A549 (cell line): ENCODE results near the gene SLC28A1. TPM values are rescaled to one million over a fixed set of nuclear protein-coding genes. Genes with fewer than 3 reads are reported as not detected.

Experiments used
- ATAC-seq, 2 experiments: fragments of 200-7000 bp in 1 of 2; fragments of >200 bp in 1 of 2; cut with Nextera tagmentation in 1 of 2; cut with Tn5 transposase in 1 of 2; 3 replicates each; pipeline versions ENCODE4 v1.8.0 to v1.9.1; 2018 to 2020; ENCODE audit warnings: mild to moderate bottlenecking in 1 of 2, moderate library complexity in 1 of 2
- CTCF ChIA-PET: fragments of 300-600 bp; sonication (Branson Sonifier 250); formaldehyde crosslinking; extraction: SDS; loops from one replicate; lab custom pipeline; 2021; ENCODE audit warnings: antibody characterized with exemption, inconsistent platforms; lab: Yijun Ruan, JAX
- POLR2A ChIA-PET: fragments of 350-600 bp; formaldehyde crosslinking; extraction: SDS; loops from one replicate; lab custom pipeline; 2021; ENCODE audit warnings: antibody characterized with exemption, inconsistent platforms; lab: Yijun Ruan, JAX
- DNase-seq, 2 experiments: peaks; one replicate each; pipeline versions ENCODE4 v3.0.0 to v3.0.0-alpha.2; 2011 to 2016; ENCODE audit warnings: low read depth in 1 of 2, low spot score in 1 of 2
- FAIRE-seq: peaks from 2 replicates; lab custom pipeline; 2011; peaks lifted over from hg19 to GRCh38; lab: Jason Lieb, UNC
- H3K27ac ChIP-seq, 2 experiments: fragments of >200 bp; sonication (Bioruptor Twin); formaldehyde crosslinking; 3 replicates each; pipeline ENCODE4 v1.5.1; 2016 to 2017
- H3K4me1 ChIP-seq: fragments of >200 bp; sonication (Bioruptor Twin); formaldehyde crosslinking; 3 replicates; pipeline ENCODE4 v1.6.1; 2016
- H3K4me2 ChIP-seq: fragments of >200 bp; sonication (Bioruptor Twin); formaldehyde crosslinking; 3 replicates; pipeline ENCODE4 v1.6.1; 2016
- H3K4me3 ChIP-seq: fragments of >200 bp; sonication (Bioruptor Twin); formaldehyde crosslinking; 3 replicates; pipeline ENCODE4 v1.5.1; 2016
- H3K9me3 ChIP-seq: fragments of >200 bp; sonication (Bioruptor Twin); formaldehyde crosslinking; 3 replicates; pipeline ENCODE4 v1.6.1; 2016
- BHLHE40 ChIP-seq: IDR thresholded peaks from 2 replicates; pipeline ENCODE4 v1.6.1; 2012; ENCODE audit warnings: low read depth, low read length, inconsistent platforms
- CHD2 ChIP-seq: fragments of 150-350 bp; IDR thresholded peaks from 2 replicates; pipeline ENCODE4 v1.6.1; 2014; ENCODE audit warnings: low read length; ENCODE audit not compliant: partially characterized antibody
- CHD4 ChIP-seq: fragments of 200-600 bp; sonication (generic); IDR thresholded peaks from 2 replicates; pipeline ENCODE4 v1.6.1; 2016; ENCODE audit warnings: antibody characterized with exemption, mild to moderate bottlenecking, borderline replicate concordance
- CTCF ChIP-seq: fragments of >200 bp; sonication (Bioruptor Twin); formaldehyde crosslinking; IDR thresholded peaks from 3 replicates; pipeline ENCODE4 v1.5.1; 2016
- EHMT2 ChIP-seq: fragments of 200-600 bp; sonication (generic); IDR thresholded peaks from 2 replicates; pipeline ENCODE4 v1.6.1; 2016; ENCODE audit warnings: antibody characterized with exemption, low read depth, mild to moderate bottlenecking, moderate library complexity
- ELK1 ChIP-seq: fragments of 150-350 bp; IDR thresholded peaks from 2 replicates; pipeline ENCODE4 v1.6.1; 2014; ENCODE audit warnings: low read depth, mild to moderate bottlenecking, low read length
- EP300 ChIP-seq, 2 experiments: fragments of >200 bp; sonication (Bioruptor Twin); formaldehyde crosslinking; IDR thresholded peaks; 2 replicates in 1 of 2; 3 replicates in 1 of 2; pipeline ENCODE4 v1.6.1; 2016 to 2017
- FOSB ChIP-seq: fragments of 250-450 bp; sonication (Bioruptor Pico); IDR thresholded peaks from 2 replicates; pipeline ENCODE4 v1.5.0; 2020; ENCODE audit warnings: mild to moderate bottlenecking, moderate library complexity
- FOSL2 ChIP-seq, 2 experiments: fragments of 450-650 bp in 1 of 2; fragments of >200 bp in 1 of 2; sonication (Bioruptor Twin) in 1 of 2; formaldehyde crosslinking; IDR thresholded peaks; 2 replicates each; pipeline versions ENCODE4 v1.5.0 to v1.6.1; 2016 to 2020; ENCODE audit warnings: mild to moderate bottlenecking in 1 of 2, moderate library complexity in 1 of 2
- FOXS1 ChIP-seq: fragments of 250-450 bp; sonication (Bioruptor Pico); IDR thresholded peaks from 2 replicates; pipeline ENCODE4 v1.5.0; 2020; ENCODE audit warnings: mild to moderate bottlenecking, moderate library complexity
- HDAC2 ChIP-seq: fragments of 200-600 bp; sonication (generic); IDR thresholded peaks from 2 replicates; pipeline ENCODE4 v1.6.1; 2016
- HES2 ChIP-seq: fragments of >200 bp; sonication (Bioruptor Twin); formaldehyde crosslinking; IDR thresholded peaks from 2 replicates; pipeline ENCODE4 v1.6.1; 2016
- HEYL ChIP-seq: fragments of 250-450 bp; sonication (Bioruptor Pico); IDR thresholded peaks from 2 replicates; pipeline ENCODE4 v1.8.0; 2021; ENCODE audit warnings: mild to moderate bottlenecking, moderate library complexity
- HMGXB4 ChIP-seq: fragments of 250-450 bp; sonication (Bioruptor Pico); IDR thresholded peaks from 2 replicates; pipeline ENCODE4 v1.5.0; 2021; ENCODE audit warnings: mild to moderate bottlenecking, moderate library complexity, borderline replicate concordance
- HOXA7 ChIP-seq: fragments of 250-450 bp; sonication (Bioruptor Pico); IDR thresholded peaks from 2 replicates; pipeline ENCODE4 v1.5.0; 2020; ENCODE audit warnings: mild to moderate bottlenecking, moderate library complexity
- HOXB5 ChIP-seq: fragments of 250-450 bp; sonication (Bioruptor Pico); IDR thresholded peaks from 2 replicates; pipeline ENCODE4 v1.5.0; 2020; ENCODE audit warnings: mild to moderate bottlenecking, moderate library complexity
- JUNB ChIP-seq: fragments of >200 bp; sonication (Bioruptor Twin); formaldehyde crosslinking; IDR thresholded peaks from 2 replicates; pipeline ENCODE4 v1.6.1; 2016
- MAFK ChIP-seq: fragments of 450-650 bp; IDR thresholded peaks from 2 replicates; pipeline ENCODE4 v1.6.1; 2014; ENCODE audit not compliant: partially characterized antibody
- MAX ChIP-seq: IDR thresholded peaks from 2 replicates; pipeline ENCODE4 v1.6.1; 2012
- MAZ ChIP-seq: fragments of 150-350 bp; IDR thresholded peaks from 2 replicates; pipeline ENCODE4 v1.6.1; 2014; ENCODE audit warnings: antibody characterized with exemption, low read depth, low read length, borderline replicate concordance
- NPAS2 ChIP-seq: fragments of 250-450 bp; sonication (Bioruptor Pico); IDR thresholded peaks from 2 replicates; pipeline ENCODE4 v1.8.0; 2022; ENCODE audit warnings: mild to moderate bottlenecking, moderate library complexity, borderline replicate concordance
- NR3C1 ChIP-seq: fragments of >200 bp; sonication (Bioruptor Twin); formaldehyde crosslinking; IDR thresholded peaks from 3 replicates; pipeline ENCODE4 v1.6.1; 2017
- PBX3 ChIP-seq: IDR thresholded peaks from 2 replicates; pipeline ENCODE4 v1.6.1; 2012
- POLR2AphosphoS2 ChIP-seq: conservative IDR thresholded peaks from 2 replicates; pipeline ENCODE4 v1.6.1; 2012; ENCODE audit warnings: low read length, improper control_type of control experiment, inconsistent platforms
- RARB ChIP-seq: fragments of 250-450 bp; sonication (Bioruptor Pico); IDR thresholded peaks from 2 replicates; pipeline ENCODE4 v1.8.0; 2021; ENCODE audit warnings: mild to moderate bottlenecking, moderate library complexity
- RCOR1 ChIP-seq: fragments of 150-350 bp; IDR thresholded peaks from 2 replicates; pipeline ENCODE4 v1.6.1; 2014; ENCODE audit warnings: antibody characterized with exemption, low read length, low read depth
- RFX5 ChIP-seq: fragments of 450-650 bp; IDR thresholded peaks from 2 replicates; pipeline ENCODE4 v1.7.1; 2014; ENCODE audit warnings: antibody characterized with exemption, mild to moderate bottlenecking, moderate library complexity
- RNF2 ChIP-seq: fragments of 200-600 bp; sonication (generic); IDR thresholded peaks from 2 replicates; pipeline ENCODE4 v1.6.1; 2016; ENCODE audit warnings: low read depth, mild to moderate bottlenecking, antibody characterized with exemption, moderate library complexity, borderline replicate concordance
- TFCP2L1 ChIP-seq: fragments of 250-450 bp; sonication (Bioruptor Pico); IDR thresholded peaks from 2 replicates; pipeline ENCODE4 v1.5.0; 2021; ENCODE audit warnings: mild to moderate bottlenecking
- USF2 ChIP-seq: fragments of 450-650 bp; IDR thresholded peaks from 2 replicates; pipeline ENCODE4 v1.6.1; 2014; ENCODE audit warnings: antibody characterized with exemption
- ZC3H11A ChIP-seq: fragments of 450-650 bp; IDR thresholded peaks from 2 replicates; pipeline ENCODE4 v1.6.1; 2014; ENCODE audit warnings: antibody characterized with exemption, mild to moderate bottlenecking
- ZSCAN20 ChIP-seq: fragments of 250-450 bp; sonication (Bioruptor Pico); IDR thresholded peaks from 2 replicates; pipeline ENCODE4 v1.8.0; 2022; ENCODE audit warnings: mild to moderate bottlenecking, moderate library complexity
- WGBS: methylation state at CpG from one replicate; pipeline ENCODE4 v1.1.6; 2017; ENCODE audit errors: missing lambda C conversion rate; 5-methylcytosine and 5-hydroxymethylcytosine counted together
- polyA plus RNA-seq, 4 experiments: library from polyadenylated mRNA; depleted of rRNA in 3 of 4; stranded (reverse); fragments of >200 nt; fragmentation: RNase III in 1 of 4; extraction: RNeasy Plus Mini Kit Qiagen cat#74134 plus additional on column Dnase treatment in 1 of 4; gene quantifications; 2 replicates in 3 of 4; 3 replicates in 1 of 4; pipeline ENCODE4 v1.2.3, GENCODE V29; 2011 to 2017

SLC28A1 gene
- polyA plus RNA-seq, 2 of the 4 experiments (the other 2 are of a cell fraction): 0.06 to 0.13 TPM

GRCh38 chr15:84911879-84912660 lies 27.6 kb downstream of the SLC28A1 start (continued):
- no peak for TF ChIP-seq NR3C1
- TF ChIP-seq HEYL (CRISPR knock-in tag): no peak
- TF ChIP-seq ZSCAN20 (CRISPR knock-in tag): no peak
- no peak for TF ChIP-seq HOXA7 (CRISPR knock-in tag)
- no peak for TF ChIP-seq HES2
- no peak for TF ChIP-seq FOXS1 (CRISPR knock-in tag)
- peak; percentile 82 for TF ChIP-seq MAX
- no peak for TF ChIP-seq FOSB
- no peak for TF ChIP-seq POLR2AphosphoS2
- TF ChIP-seq TFCP2L1: no peak
- TF ChIP-seq EHMT2: no peak
- no peak for TF ChIP-seq HDAC2
- peak; percentile 48; the same call in 1 of the 2 replicates for TF ChIP-seq FOSL2 (IDR thresholded peaks at IDR 0.05)
- peak; percentile 82 for TF ChIP-seq FOSL2 (CRISPR knock-in tag; IDR thresholded peaks at IDR 0.05)
- TF ChIP-seq RFX5: no peak
- TF ChIP-seq MAZ: no peak
- TF ChIP-seq CTCF: no peak
- no peak for TF ChIP-seq ELK1
- no peak for TF ChIP-seq NPAS2 (CRISPR knock-in tag)
- no peak for TF ChIP-seq USF2
- no peak for TF ChIP-seq RCOR1
- TF ChIP-seq RARB (CRISPR knock-in tag): no peak
- TF ChIP-seq MAFK: peak; percentile 63
- no peak for TF ChIP-seq ZC3H11A
- TF ChIP-seq CHD2: no peak
- peak; percentile 73 for TF ChIP-seq JUNB

- 93% methylated on average over 2 of the region's 2 CpGs for WGBS
- no peak for FAIRE-seq
- POLR2A ChIA-PET: interaction anchor here (1.3 kb wide), 1 partner anchor 197 kb away, joined by 4 read pairs; the partner anchor contains the start of gene SEC11A
- no peak for DNase-seq
- peak overlapping the region; percentile 78 for H3K4me2 ChIP-seq
- peaks cover 82% of the 10 kb centered on the region for H3K4me1 ChIP-seq
- no peak overlapping the region for H3K4me3 ChIP-seq
- CTCF ChIA-PET: interaction anchor here (0.5 to 13.2 kb wide), 10 partner anchors 8 to 314 kb away, joined by 3 to 137 read pairs (median 3); no protein-coding TSS in a partner anchor
- peak overlapping the region; percentile 83 to 88 for H3K27ac ChIP-seq
- peaks cover 8% of the 10 kb centered on the region; the same call in 2 of the 3 replicates for H3K9me3 ChIP-seq
- no peak for ATAC-seq
- TF ChIP-seq CHD4 (no peak), MAZ (no peak), HOXB5 (CRISPR knock-in tag) (no peak), NPAS2 (CRISPR knock-in tag) (no peak), EP300 (IDR thresholded peaks at IDR 0.05) (no peak), PBX3 (no peak), RNF2 (no peak), POLR2AphosphoS2 (no peak), BHLHE40 (no peak), HMGXB4 (CRISPR knock-in tag) (no peak), USF2 (no peak)
Observed at GRCh38 chr15:84913360-84913723, 28.9 kb downstream of the SLC28A1 start.
